Fibroblast of skin of right biceps (primary cell): ENCODE measurements around the gene MDK.
A peak's percentile ranks its signal among the peaks of the same experiment; 100 is the strongest.

Source experiments
- DNase-seq: peaks from one replicate; pipeline ENCODE4 v3.0.0-alpha.2; 2013

Gene MDK

GRCh38 chr11:46383974-46384701 is 2.7 kb downstream of the MDK start:
- no peak for DNase-seq

- DNase-seq, result no peak
Measured at GRCh38 chr11:46385169-46386004, 3.9 kb downstream of the MDK start.

GRCh38 chr11:46386005-46386578 is 4.6 kb downstream of the MDK start:
- DNase-seq, result no peak

- no peak for DNase-seq
Measured at GRCh38 chr11:46386674-46387073, 5.2 kb downstream of the MDK start.

GRCh38 chr11:46387456-46387855 is 6.0 kb downstream of the MDK start:
- DNase-seq, result no peak

- DNase-seq, result no peak
Measured at GRCh38 chr11:46387919-46388618, 6.6 kb downstream of the MDK start.

- no peak for DNase-seq
Measured at GRCh38 chr11:46388619-46389449, 7.4 kb downstream of the MDK start.

GRCh38 chr11:46389450-46390330 is 8.2 kb downstream of the MDK start:
- peak; percentile 59 for DNase-seq

- no peak for DNase-seq
Measured at GRCh38 chr11:46390331-46391171, 9.1 kb downstream of the MDK start.

- no peak for DNase-seq
Measured at GRCh38 chr11:46391186-46391577, 9.7 kb downstream of the MDK start.

GRCh38 chr11:46391578-46392420 is 10.3 kb downstream of the MDK start, which contains the start of gene CHRM4:
TSS of gene CHRM4 (minus strand) at chr11:46391776. CDS start at chr11:46386557, 5,219 bp downstream.
- DNase-seq, result no peak

- DNase-seq, result peak; percentile 73
Measured at GRCh38 chr11:46392421-46393230, 11.2 kb downstream of the MDK start.

GRCh38 chr11:46393231-46393616 is 11.8 kb downstream of the MDK start:
- DNase-seq, result no peak

GRCh38 chr11:46393759-46394158 is 12.3 kb downstream of the MDK start:
- no peak for DNase-seq

- no peak for DNase-seq
Measured at GRCh38 chr11:46397526-46397925, 16.1 kb downstream of the MDK start.

GRCh38 chr11:46402957-46403902 is 21.8 kb downstream of the MDK start:
- DNase-seq, result no peak

- DNase-seq, result no peak
Measured at GRCh38 chr11:46404476-46405017, 23.1 kb downstream of the MDK start.
